Endodermal cell (in vitro differentiated cells): ENCODE results near the gene MINK1. TPM values are rescaled to one million over a fixed set of nuclear protein-coding genes. Genes with fewer than 3 reads are reported as not detected.

ENCODE experiments used
- DNase-seq: peaks from one replicate; pipeline ENCODE4 v3.0.0-alpha.2; 2017
- H3K27ac ChIP-seq: 2 replicates; pipeline ENCODE4 v1.5.1; 2013; ENCODE audit warnings: mild to moderate bottlenecking, low read depth, low read length, moderate library complexity
- H3K27me3 ChIP-seq: 2 replicates; pipeline ENCODE4 v1.6.1; 2013; ENCODE audit warnings: mild to moderate bottlenecking, low read length, moderate library complexity; ENCODE audit not compliant: insufficient read depth, control insufficient read depth, poor library complexity, severe bottlenecking
- H3K36me3 ChIP-seq: 2 replicates; pipeline ENCODE4 v1.7.0; 2013; ENCODE audit warnings: mild to moderate bottlenecking, low read length, moderate library complexity; ENCODE audit not compliant: control insufficient read depth, insufficient read depth
- H3K4me1 ChIP-seq: one replicate; pipeline ENCODE4 v1.7.0; 2013; ENCODE audit warnings: low read length; ENCODE audit not compliant: control insufficient read depth, insufficient read depth
- H3K4me3 ChIP-seq: 2 replicates; pipeline ENCODE4 v1.5.1; 2013; ENCODE audit warnings: mild to moderate bottlenecking, low read length, moderate library complexity
- H3K9ac ChIP-seq: 2 replicates; pipeline ENCODE4 v1.6.1; 2013; ENCODE audit warnings: mild to moderate bottlenecking, low read length, moderate library complexity; ENCODE audit not compliant: poor library complexity, severe bottlenecking; ENCODE audit errors: extremely low read depth
- H3K9me3 ChIP-seq: 2 replicates; pipeline ENCODE4 v1.6.1; 2013; ENCODE audit warnings: mild to moderate bottlenecking, low read length, moderate library complexity; ENCODE audit not compliant: control insufficient read depth
- H3K27ac Mint-ChIP-seq: 2 replicates; pipeline ENCODE4 v1.8.0; 2020; ENCODE audit warnings: mixed read lengths
- H3K27me3 Mint-ChIP-seq: 2 replicates; pipeline ENCODE4 v1.8.0; 2021; ENCODE audit warnings: mild to moderate bottlenecking, mixed read lengths; ENCODE audit not compliant: insufficient read depth
- H3K36me3 Mint-ChIP-seq: 2 replicates; pipeline ENCODE4 v1.8.0; 2020; ENCODE audit warnings: low read depth, mixed read lengths
- H3K4me1 Mint-ChIP-seq: 2 replicates; pipeline ENCODE4 v1.8.0; 2020; ENCODE audit warnings: mixed read lengths
- H3K4me3 Mint-ChIP-seq: 2 replicates; pipeline ENCODE4 v1.8.0; 2020; ENCODE audit warnings: mild to moderate bottlenecking, moderate library complexity, mixed read lengths
- H3K9me3 Mint-ChIP-seq: 2 replicates; pipeline ENCODE4 v1.8.0; 2020; ENCODE audit warnings: mild to moderate bottlenecking, mixed read lengths
- WGBS, 2 experiments: methylation state at CpG; one replicate each; pipeline versions ENCODE4 v1.1.5 to v1.1.7; 2013; ENCODE audit warnings: missing lambda C conversion rate in 2 of 2, mixed read lengths in 1 of 2; ENCODE audit not compliant: insufficient coverage in 1 of 2, insufficient read length in 1 of 2; 5-methylcytosine and 5-hydroxymethylcytosine counted together
- total RNA-seq, 2 donors: library from RNA; stranded (reverse); fragmentation: NEBNext Ultra II Directional in 1 of 2; extraction: Animal tissue kit (Norgen Biotek cat#: 25700) in 1 of 2; gene quantifications; 2 replicates in 1 of 2; 3 replicates in 1 of 2; pipeline ENCODE4 v1.2.1, GENCODE V29; 2021
- TF ChIP-seq, protein P1 (sequence below): fragments of 200-600 bp; sonication (generic); conservative IDR thresholded peaks from 2 replicates; pipeline ENCODE4 v1.5.0; 2021; ENCODE audit warnings: antibody characterized with exemption, mild to moderate bottlenecking

The MINK1 gene
- total RNA-seq, 2 donors from 2014 or later = 75.0 to 79.7 TPM

DNA sequence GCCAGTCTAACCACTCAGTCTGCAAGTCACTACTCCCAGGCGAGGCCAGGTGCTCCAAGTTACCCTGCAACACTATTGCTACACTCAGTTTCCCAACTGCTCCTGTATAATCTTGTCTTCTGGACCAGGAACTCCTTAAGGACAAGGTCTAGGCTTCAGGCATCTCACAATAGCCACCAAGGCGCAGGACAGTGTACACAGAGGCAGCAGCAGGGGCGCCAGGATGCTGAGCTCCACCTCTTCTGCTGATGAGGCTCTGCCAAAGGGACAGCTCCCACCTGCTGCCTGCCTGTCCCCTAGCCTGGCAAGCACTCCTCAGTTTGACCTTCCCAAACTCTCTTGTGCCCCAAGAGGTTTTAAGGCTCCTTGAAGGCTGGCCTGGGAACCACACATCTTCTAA is 103.3 kb downstream of the MINK1 start:
- H3K4me1 ChIP-seq = peaks cover 6% of the 10 kb centered on the region
- Mint-ChIP-seq H3K4me3 (no peak overlapping the region), H3K9me3 (no peaks in the 10 kb centered on the region)

DNA sequence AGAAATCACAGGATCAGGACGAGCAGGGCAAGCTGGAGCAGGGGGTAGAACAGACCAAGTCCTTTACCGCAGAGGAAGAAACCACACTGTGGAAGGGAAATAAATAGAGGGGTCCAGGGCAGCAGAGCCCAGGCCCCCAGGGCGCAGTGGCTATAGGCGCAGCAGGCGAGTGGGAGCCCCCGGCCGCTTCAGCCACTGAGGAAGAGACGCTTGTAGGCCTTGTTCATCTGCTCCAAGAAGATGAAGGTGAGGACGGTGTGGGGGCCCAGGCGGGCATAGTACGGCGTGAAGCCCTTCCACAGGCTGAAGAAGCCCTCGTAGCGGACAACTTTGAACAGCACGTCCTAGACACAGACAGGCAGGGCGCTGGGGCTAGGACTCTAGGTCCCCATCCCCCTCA is 104.4 kb downstream of the MINK1 start:
- no peak overlapping the region for H3K9ac ChIP-seq
- no peaks in the 10 kb centered on the region for H3K27me3 Mint-ChIP-seq
- peaks cover 6% of the 10 kb centered on the region for H3K4me1 ChIP-seq
- no peaks in the 10 kb centered on the region for H3K9me3 Mint-ChIP-seq
- peaks cover 30% of the 10 kb centered on the region for H3K36me3 ChIP-seq
- no peak overlapping the region for H3K27ac Mint-ChIP-seq
- H3K4me3 ChIP-seq = no peak overlapping the region
- TF ChIP-seq, protein P1, sequence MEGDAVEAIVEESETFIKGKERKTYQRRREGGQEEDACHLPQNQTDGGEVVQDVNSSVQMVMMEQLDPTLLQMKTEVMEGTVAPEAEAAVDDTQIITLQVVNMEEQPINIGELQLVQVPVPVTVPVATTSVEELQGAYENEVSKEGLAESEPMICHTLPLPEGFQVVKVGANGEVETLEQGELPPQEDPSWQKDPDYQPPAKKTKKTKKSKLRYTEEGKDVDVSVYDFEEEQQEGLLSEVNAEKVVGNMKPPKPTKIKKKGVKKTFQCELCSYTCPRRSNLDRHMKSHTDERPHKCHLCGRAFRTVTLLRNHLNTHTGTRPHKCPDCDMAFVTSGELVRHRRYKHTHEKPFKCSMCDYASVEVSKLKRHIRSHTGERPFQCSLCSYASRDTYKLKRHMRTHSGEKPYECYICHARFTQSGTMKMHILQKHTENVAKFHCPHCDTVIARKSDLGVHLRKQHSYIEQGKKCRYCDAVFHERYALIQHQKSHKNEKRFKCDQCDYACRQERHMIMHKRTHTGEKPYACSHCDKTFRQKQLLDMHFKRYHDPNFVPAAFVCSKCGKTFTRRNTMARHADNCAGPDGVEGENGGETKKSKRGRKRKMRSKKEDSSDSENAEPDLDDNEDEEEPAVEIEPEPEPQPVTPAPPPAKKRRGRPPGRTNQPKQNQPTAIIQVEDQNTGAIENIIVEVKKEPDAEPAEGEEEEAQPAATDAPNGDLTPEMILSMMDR = no peak
- 95 to 99% methylated on average over 12 to 16 of the region's 16 CpGs for WGBS, 2 experiments
- H3K36me3 Mint-ChIP-seq = peaks cover 27% of the 10 kb centered on the region
- DNase-seq = no peak
- H3K27ac ChIP-seq = no peak overlapping the region
- H3K4me3 Mint-ChIP-seq = peak overlapping the region; percentile 94
- no peaks in the 10 kb centered on the region for H3K27me3 ChIP-seq
- no peaks in the 10 kb centered on the region for H3K9me3 ChIP-seq
- H3K4me1 Mint-ChIP-seq = peaks cover 35% of the 10 kb centered on the region

More for the DNA sequence above, 103.3 kb downstream of the MINK1 start:
- DNase-seq = no peak
- Histone ChIP-seq H3K9me3 (no peaks in the 10 kb centered on the region), H3K9ac (no peak overlapping the region), H3K4me3 (no peak overlapping the region), H3K36me3 (peaks cover 22% of the 10 kb centered on the region), H3K27me3 (no peaks in the 10 kb centered on the region), H3K27ac (no peak overlapping the region)
- 86 to 87% methylated on average over 2 to 3 of the region's 3 CpGs for WGBS, 2 experiments
- Mint-ChIP-seq H3K4me1 (peaks cover 35% of the 10 kb centered on the region), H3K27me3 (no peaks in the 10 kb centered on the region), H3K36me3 (peaks cover 19% of the 10 kb centered on the region), H3K27ac (no peak overlapping the region)
- TF ChIP-seq, protein P1 = no peak

DNA sequence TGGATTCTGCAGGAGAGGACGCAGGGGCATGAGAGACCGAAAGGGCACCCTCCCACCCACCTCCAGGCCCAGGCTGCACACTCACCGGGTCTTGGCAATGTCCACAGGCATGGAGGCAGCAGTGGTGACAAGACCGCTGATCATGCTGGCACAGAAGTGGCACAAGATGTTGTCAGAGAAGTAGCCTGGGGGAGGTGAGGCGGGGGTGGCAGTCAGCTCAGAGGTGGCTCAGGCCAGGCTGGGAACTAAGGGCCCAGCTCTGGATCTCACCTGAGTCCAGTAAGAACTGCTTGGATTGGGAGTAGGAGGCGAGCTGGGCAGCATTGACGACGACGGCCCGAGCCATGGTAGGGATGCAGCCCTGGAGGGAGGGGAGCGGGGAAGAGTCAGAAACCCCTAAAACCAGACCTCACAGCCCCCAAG is 104.9 kb downstream of the MINK1 start:
- Histone ChIP-seq H3K4me1 (peaks cover 6% of the 10 kb centered on the region), H3K27ac (no peak overlapping the region), H3K9ac (no peak overlapping the region), H3K27me3 (no peaks in the 10 kb centered on the region), H3K9me3 (no peaks in the 10 kb centered on the region), H3K36me3 (peaks cover 35% of the 10 kb centered on the region), H3K4me3 (peak overlapping the region; percentile 98)
- H3K27me3 Mint-ChIP-seq = no peaks in the 10 kb centered on the region
- H3K27ac Mint-ChIP-seq = no peak overlapping the region
- H3K4me1 Mint-ChIP-seq = peaks cover 30% of the 10 kb centered on the region
- peaks cover 30% of the 10 kb centered on the region for H3K36me3 Mint-ChIP-seq
- WGBS, 2 experiments = 89% methylated on average over 11 of the region's 11 CpGs; no CpG with 5 or more reads in 1 of the 2 experiments
- TF ChIP-seq, protein P1 = no peak
- no peak for DNase-seq
- no peaks in the 10 kb centered on the region for H3K9me3 Mint-ChIP-seq
- peak overlapping the region; percentile 94 for H3K4me3 Mint-ChIP-seq
